H54 (cell line): Measurements from ENCODE around the gene ST8SIA5.

Experiments used
- DNase-seq: peaks from one replicate; pipeline ENCODE4 v3.0.0; 2011; ENCODE audit warnings: low spot score, mixed read lengths; ENCODE audit not compliant: insufficient read length
- FAIRE-seq: peaks from 3 replicates; lab custom pipeline; 2011; peaks lifted over from hg19 to GRCh38; lab: Jason Lieb, UNC
- POLR2A ChIP-seq: IDR thresholded peaks from 2 replicates; pipeline ENCODE4 v1.6.1; 2011; ENCODE audit warnings: low read depth, mild to moderate bottlenecking, low read length

ST8SIA5 gene

DNA sequence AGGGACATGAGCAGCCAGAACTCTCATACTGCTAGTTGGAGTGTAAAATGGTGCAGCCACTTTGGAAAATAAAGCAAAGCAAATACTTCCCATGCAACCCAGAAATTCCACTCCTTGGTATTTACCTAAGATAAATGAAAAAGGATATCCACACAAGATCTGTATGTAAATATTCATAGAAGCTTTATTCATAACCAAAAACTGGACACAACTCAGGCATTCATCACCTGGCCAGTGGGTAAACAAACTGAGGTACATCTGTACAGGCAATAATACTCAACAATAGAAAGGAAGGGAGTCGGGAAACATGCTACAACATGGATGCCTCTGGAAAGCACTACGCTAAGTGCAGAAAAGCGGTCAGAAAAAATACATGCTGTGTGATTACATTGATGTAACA is 97.4 kb downstream of the ST8SIA5 start:
- TF ChIP-seq POLR2A = no peak
- DNase-seq = no peak
- FAIRE-seq = no peak

DNA sequence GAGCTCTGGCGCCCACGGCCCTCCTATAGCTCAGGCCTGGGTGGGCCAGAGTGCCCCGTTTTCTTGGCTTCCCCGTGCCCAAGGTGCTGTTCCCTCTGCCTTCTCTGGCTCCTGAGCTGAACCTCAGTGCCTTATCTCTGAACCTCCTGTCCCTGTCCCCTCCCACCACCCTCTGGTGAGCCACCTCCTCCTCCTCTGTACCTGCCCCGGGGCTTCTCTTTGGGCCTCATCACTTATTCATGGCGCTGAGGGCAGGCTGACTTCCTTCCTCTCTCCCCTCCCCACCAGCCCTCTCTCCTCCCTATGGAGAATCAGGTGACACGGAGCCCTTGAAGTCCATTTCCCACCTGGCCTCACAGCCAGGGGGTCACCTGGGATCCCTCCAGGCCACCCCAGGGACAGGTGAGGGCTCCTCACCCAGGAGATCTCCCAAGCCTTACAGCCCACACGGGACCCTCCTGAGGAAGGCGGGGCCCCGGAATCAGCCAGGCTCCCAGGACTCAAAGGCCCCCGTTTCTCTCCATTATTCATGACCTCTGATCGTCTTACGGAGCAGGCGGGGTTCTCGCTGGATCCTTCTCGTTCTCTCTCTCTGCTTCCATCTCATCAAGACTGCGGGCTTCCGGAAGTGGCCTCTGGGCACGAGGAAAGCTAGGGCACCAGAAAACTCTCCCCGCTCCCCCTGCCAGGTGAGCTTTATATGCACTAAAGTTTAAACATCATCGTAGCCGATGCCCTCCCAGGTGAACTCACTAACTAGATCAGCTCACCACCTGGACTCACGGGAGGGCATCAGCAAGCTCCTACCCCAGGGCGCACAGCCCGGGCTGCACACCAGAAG is 99.5 kb downstream of the ST8SIA5 start, which contains the start of gene LOXHD1:
TSS of gene LOXHD1 (minus strand) at position 106 of the 841 bp plus-strand sequence. CDS start 187 bp downstream, outside the sequence.
- no peak for TF ChIP-seq POLR2A
- FAIRE-seq = no peak
- DNase-seq = no peak

DNA sequence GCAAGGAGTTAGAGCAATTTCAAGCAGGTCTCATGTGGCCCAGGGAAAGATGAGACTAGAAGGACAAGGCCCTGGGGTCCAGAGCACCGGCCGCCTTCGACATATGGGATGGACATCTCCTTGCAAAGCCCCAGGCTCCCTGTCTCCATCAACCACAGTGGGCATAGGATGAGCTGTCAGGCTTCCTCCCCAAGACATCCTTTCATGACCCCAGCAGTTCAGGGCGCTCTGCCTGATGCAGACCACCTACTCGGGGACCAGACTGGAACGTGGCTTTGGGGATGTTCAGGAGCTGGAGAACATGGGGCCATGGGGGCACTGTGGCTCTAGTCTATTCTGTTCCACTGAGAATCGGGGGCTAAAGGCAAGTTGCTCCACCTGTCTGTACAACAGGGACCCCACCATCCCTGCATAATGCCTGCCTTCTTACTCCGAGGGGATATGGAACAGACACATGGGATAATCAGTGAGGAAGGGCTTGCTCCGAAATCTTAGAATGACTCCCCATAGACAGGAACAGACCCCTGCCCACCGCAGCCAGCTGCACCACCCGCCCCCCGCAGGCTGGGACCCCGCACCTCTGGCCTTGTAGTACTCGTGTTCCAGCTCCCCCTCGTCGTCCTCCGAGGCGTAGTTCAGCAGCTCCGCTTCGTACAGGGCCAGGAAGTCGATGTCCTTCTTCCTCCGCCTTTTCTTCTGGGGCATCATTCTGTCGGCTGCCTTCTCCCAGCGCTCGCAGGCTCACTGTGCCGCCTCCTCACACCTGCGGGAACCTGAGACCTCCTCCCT is 100.3 kb downstream of the ST8SIA5 start:
- no peak for DNase-seq
- FAIRE-seq = no peak
- no peak for TF ChIP-seq POLR2A

- DNase-seq (no peak), FAIRE-seq (no peak)
- TF ChIP-seq POLR2A = no peak
Measured at GRCh38 chr18:46652372-46652771, 104.5 kb downstream of the ST8SIA5 start.

GRCh38 chr18:46650681-46651080 is 106.2 kb downstream of the ST8SIA5 start:
- no peak for FAIRE-seq
- no peak for DNase-seq
- no peak for TF ChIP-seq POLR2A

DNA sequence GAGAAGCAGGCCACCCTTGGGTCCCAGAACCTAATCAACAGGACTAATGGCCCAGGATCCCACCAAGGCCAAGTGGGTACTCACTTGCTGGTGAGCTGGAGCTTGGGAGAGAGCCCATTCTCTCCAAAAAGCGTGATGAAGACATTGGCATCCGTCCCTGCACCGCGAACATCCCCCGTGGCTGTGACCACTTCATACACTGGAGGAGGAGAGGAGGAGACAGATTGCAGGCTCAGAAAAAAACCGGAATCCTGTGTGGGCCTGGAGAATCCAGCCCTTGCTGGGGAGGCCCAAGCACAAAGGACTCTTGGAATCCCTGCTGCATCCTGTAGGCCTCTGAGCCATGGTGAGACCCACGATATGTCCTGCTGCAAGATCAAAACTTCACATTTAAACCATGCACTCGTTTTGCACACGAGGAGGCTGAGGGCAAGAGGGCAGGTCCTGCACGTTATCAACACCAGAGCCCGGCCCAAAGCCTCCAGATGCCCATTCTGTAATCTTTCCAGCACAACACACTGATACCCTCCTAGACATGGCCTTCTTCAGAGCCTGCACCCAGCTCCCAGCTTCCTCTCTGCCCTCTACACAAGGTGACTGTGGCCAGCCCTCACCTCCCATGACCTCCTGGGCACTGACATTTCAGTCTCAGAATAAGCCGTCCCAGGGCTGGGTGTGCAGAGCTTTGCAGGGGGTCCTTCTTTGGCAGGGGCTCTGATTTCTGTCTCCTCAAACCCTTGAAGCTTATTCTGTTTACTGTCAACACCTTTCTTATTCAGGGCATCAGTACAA is 107.6 kb downstream of the ST8SIA5 start:
- no peak for TF ChIP-seq POLR2A
- DNase-seq (no peak), FAIRE-seq (no peak)

DNA sequence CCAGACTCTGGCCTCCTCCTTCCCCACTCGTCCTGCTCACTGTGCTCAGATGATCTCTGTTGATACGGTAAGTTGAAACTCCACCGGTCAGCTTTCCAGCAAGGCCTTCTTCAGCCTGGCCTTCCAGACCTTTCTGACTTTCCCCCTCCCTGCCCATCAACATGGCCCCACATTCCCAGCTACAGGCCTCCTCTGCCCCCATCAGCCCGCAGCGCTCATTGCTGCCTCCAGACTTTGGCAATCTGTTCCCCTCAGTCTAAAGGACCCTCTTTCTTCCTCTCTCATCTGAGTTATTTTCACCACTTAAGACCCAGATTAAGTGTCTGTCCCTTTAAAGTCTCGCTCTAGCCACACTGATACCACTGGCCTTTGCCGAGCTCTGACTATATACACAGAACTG is 110.4 kb downstream of the ST8SIA5 start:
- no peak for TF ChIP-seq POLR2A
- DNase-seq = no peak

GRCh38 chr18:46642561-46642960 is 114.3 kb downstream of the ST8SIA5 start:
- FAIRE-seq (no peak), DNase-seq (no peak)
- TF ChIP-seq POLR2A = no peak

More for the DNA sequence above, 110.4 kb downstream of the ST8SIA5 start:
- FAIRE-seq = no peak

GRCh38 chr18:46641917-46642316 is 114.9 kb downstream of the ST8SIA5 start:
- DNase-seq (no peak), FAIRE-seq (no peak)
- no peak for TF ChIP-seq POLR2A

- TF ChIP-seq POLR2A = no peak
- no peak for DNase-seq
- FAIRE-seq = no peak
Measured at GRCh38 chr18:46639386-46639785, 117.5 kb downstream of the ST8SIA5 start.

DNA sequence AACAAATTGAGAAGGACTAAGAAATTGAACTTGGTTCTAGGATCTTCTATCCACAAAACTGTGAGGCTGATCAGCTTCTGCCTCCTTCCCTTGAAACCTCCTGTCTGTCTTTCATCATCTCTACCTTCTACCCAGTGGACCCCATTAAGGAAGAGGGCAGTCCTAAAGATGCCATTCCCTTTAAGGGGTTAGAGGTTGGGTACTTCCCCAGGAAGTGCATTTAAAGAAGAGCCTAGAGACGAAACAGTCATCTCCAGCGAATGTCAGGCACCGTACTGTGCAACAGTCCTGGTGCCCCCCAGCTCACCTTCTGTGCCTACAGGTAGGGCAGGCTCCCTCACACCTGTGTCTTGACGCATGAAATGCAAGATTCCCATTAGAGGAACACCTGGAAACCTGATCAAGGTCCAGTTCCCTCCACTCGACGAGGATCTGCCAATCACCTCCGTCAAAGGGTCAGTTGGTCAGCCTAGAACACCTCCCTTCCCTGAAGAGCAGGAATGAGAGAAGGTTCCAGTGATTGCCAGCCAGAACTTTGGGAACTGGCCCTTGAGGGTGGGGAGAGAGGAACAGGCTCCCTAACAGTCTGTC is 120.7 kb downstream of the ST8SIA5 start:
- DNase-seq (no peak), FAIRE-seq (no peak)
- TF ChIP-seq POLR2A = no peak

- no peak for TF ChIP-seq POLR2A
- FAIRE-seq (no peak), DNase-seq (no peak)
Measured at GRCh38 chr18:46632401-46633071, 124.3 kb downstream of the ST8SIA5 start.

DNA sequence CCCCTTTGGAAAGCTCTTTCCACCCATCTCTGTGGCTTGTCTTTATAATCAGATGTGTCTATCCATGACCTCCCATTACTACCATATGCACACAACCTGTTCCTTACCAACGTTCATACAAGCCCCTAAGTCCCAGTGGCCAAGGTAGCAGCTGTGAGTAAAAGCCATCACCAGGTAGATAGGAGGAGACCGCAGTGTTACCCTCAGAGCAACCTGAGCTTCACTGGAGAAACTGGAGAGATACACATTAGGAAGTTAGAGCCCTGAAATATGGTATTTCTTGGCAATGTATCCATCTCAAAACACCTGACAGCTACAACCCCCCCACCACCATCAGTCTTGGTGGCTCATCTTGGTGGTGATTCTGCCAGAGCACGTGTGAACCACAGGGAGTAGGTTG is 125.9 kb downstream of the ST8SIA5 start:
- TF ChIP-seq POLR2A = no peak
- FAIRE-seq (no peak), DNase-seq (no peak)
